ENCODE measurements around the gene EXOSC10. TPM values are rescaled to one million over a fixed set of nuclear protein-coding genes. Genes with fewer than 3 reads are reported as not detected.

EXOSC10 gene
- total and polyA plus RNA-seq, 9 of the 15 experiments (the other 6 are each of a cell fraction or from before 2014, with no cell fraction given), result 23.4 to 150 (median 105) TPM

GRCh38 chr1:11059155-11059967 is 40.3 kb downstream of the EXOSC10 start (continued):
- no peak for TF ChIP-seq ATF4 (CRISPR knock-in tag; IDR thresholded peaks at IDR 0.05)
- TF ChIP-seq DDX20 (tag; IDR thresholded peaks at IDR 0.05; ENCODE audit: low read depth), result no peak
- no peak for TF ChIP-seq ZSCAN32 (CRISPR knock-in tag; IDR thresholded peaks at IDR 0.05)

- peak overlapping the region; percentile 82 to 97 for H3K9ac ChIP-seq (ENCODE audit: insufficient read depth in 1 of 2, low read depth in 2 of 2, low read length in 2 of 2)
- no peaks in the 10 kb centered on the region for H3K27me3 ChIP-seq (ENCODE audit: control insufficient read depth in 2 of 2, insufficient read depth in 2 of 2, low read length in 2 of 2)
- ChIA-PET CTCF (ENCODE audit: low intra/inter-chr PET ratio) (no interaction called here), POLR2A (interaction anchor here (0.6 kb wide), 1 partner anchor 131 kb away, joined by 3 read pairs; the partner anchor contains the start of gene ANGPTL7)
- no peak for ATAC-seq
- peaks cover 7% of the 10 kb centered on the region for H4K20me1 ChIP-seq (replicated peaks; ENCODE audit: control insufficient read depth, insufficient read depth, low read length)
- peak overlapping the region; percentile 99 for H3K4me3 ChIP-seq
- peak overlapping the region; percentile 79 for H3K27ac ChIP-seq (ENCODE audit: extremely low read depth, low read depth, low read length)
- no peaks in the 10 kb centered on the region for H3K9me1 ChIP-seq (ENCODE audit: control insufficient read depth, insufficient read depth, low read length)
- peaks cover 44% of the 10 kb centered on the region for H3K79me2 ChIP-seq (ENCODE audit: control insufficient read depth, insufficient read depth, low read length)
- in situ Hi-C loops (cut with MboI), result no loop called here
- intact Hi-C loops (cut with micrococcal nuclease), result no loop called here
- WGBS (ENCODE audit: insufficient coverage, low coverage, missing lambda C conversion rate), result 22% methylated on average over 25 of the region's 28 CpGs
- peak overlapping the region; percentile 92 for H3K4me2 ChIP-seq (ENCODE audit: insufficient read depth, low read length)
- H2AFZ ChIP-seq (ENCODE audit: low read depth, low read length), result no peak overlapping the region
- peaks cover 63% of the 10 kb centered on the region; the same call in 2 of the 3 replicates for H3K36me3 ChIP-seq (ENCODE audit: control insufficient read depth, insufficient read depth, low read length)
- DNase-seq (ENCODE audit: extremely low read depth in 1 of 4, low spot score in 3 of 4), result peak in 1 of 4 experiments; percentile 37
- no peak for FAIRE-seq
- H3K4me1 ChIP-seq (replicated peaks in 1 of 2; ENCODE audit: control insufficient read depth in 2 of 2, insufficient read depth in 2 of 2, low read length in 2 of 2), result peaks cover 8 to 63% of the 10 kb centered on the region in 2 experiments; a peak in 4 of 5 replicates
- TSS peak; percentile 54 for BruUV-seq (replicated peaks)
- no peaks in the 10 kb centered on the region for H3K9me3 ChIP-seq (replicated peaks; ENCODE audit: control insufficient read depth, insufficient read depth, low read depth, low read length)
- TF ChIP-seq, protein P1, sequence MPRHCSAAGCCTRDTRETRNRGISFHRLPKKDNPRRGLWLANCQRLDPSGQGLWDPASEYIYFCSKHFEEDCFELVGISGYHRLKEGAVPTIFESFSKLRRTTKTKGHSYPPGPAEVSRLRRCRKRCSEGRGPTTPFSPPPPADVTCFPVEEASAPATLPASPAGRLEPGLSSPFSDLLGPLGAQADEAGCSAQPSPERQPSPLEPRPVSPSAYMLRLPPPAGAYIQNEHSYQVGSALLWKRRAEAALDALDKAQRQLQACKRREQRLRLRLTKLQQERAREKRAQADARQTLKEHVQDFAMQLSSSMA (CRISPR knock-in tag; IDR thresholded peaks at IDR 0.05), result no peak
- TF ChIP-seq, protein P2, sequence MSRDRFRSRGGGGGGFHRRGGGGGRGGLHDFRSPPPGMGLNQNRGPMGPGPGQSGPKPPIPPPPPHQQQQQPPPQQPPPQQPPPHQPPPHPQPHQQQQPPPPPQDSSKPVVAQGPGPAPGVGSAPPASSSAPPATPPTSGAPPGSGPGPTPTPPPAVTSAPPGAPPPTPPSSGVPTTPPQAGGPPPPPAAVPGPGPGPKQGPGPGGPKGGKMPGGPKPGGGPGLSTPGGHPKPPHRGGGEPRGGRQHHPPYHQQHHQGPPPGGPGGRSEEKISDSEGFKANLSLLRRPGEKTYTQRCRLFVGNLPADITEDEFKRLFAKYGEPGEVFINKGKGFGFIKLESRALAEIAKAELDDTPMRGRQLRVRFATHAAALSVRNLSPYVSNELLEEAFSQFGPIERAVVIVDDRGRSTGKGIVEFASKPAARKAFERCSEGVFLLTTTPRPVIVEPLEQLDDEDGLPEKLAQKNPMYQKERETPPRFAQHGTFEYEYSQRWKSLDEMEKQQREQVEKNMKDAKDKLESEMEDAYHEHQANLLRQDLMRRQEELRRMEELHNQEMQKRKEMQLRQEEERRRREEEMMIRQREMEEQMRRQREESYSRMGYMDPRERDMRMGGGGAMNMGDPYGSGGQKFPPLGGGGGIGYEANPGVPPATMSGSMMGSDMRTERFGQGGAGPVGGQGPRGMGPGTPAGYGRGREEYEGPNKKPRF (IDR thresholded peaks at IDR 0.05; ENCODE audit: low read depth, low read length), result no peak
- TF ChIP-seq HBP1 (CRISPR knock-in tag; IDR thresholded peaks at IDR 0.05) (no peak), ZNF146 (CRISPR knock-in tag; IDR thresholded peaks at IDR 0.05; ENCODE audit: unreplicated experiment) (no peak), MAZ (CRISPR knock-in tag; conservative IDR thresholded peaks at IDR 0.05 in 1 of 2, IDR thresholded peaks at IDR 0.05 in 1 of 2) (no peak), SIN3B (IDR thresholded peaks at IDR 0.05; ENCODE audit: low read depth) (no peak), ZNF699 (CRISPR knock-in tag; IDR thresholded peaks at IDR 0.05; ENCODE audit: insufficient replicate concordance) (no peak)
- TF ChIP-seq, protein P3, sequence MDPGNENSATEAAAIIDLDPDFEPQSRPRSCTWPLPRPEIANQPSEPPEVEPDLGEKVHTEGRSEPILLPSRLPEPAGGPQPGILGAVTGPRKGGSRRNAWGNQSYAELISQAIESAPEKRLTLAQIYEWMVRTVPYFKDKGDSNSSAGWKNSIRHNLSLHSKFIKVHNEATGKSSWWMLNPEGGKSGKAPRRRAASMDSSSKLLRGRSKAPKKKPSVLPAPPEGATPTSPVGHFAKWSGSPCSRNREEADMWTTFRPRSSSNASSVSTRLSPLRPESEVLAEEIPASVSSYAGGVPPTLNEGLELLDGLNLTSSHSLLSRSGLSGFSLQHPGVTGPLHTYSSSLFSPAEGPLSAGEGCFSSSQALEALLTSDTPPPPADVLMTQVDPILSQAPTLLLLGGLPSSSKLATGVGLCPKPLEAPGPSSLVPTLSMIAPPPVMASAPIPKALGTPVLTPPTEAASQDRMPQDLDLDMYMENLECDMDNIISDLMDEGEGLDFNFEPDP (CRISPR knock-in tag; IDR thresholded peaks at IDR 0.05), result no peak
These were observed 41.0 kb downstream of the EXOSC10 start for GRCh38 chr1:11058595-11059154.

All from K562 (cell line).